NB4 (cell line): Measurements from ENCODE around the gene SLBP.

Experiments
- POLR2A ChIP-seq: IDR thresholded peaks from 2 replicates; pipeline ENCODE4 v1.6.1; 2011; ENCODE audit warnings: mild to moderate bottlenecking; ENCODE audit not compliant: insufficient read length; ENCODE audit errors: extremely low read depth
- TF ChIP-seq, protein P1 (sequence below): IDR thresholded peaks from one replicate; pipeline ENCODE4 v1.5.1; 2012; ENCODE audit warnings: low read depth, low read length

GRCh38 chr4:1656132-1656531 is 56.0 kb downstream of the SLBP start:
- TF ChIP-seq, protein P1, sequence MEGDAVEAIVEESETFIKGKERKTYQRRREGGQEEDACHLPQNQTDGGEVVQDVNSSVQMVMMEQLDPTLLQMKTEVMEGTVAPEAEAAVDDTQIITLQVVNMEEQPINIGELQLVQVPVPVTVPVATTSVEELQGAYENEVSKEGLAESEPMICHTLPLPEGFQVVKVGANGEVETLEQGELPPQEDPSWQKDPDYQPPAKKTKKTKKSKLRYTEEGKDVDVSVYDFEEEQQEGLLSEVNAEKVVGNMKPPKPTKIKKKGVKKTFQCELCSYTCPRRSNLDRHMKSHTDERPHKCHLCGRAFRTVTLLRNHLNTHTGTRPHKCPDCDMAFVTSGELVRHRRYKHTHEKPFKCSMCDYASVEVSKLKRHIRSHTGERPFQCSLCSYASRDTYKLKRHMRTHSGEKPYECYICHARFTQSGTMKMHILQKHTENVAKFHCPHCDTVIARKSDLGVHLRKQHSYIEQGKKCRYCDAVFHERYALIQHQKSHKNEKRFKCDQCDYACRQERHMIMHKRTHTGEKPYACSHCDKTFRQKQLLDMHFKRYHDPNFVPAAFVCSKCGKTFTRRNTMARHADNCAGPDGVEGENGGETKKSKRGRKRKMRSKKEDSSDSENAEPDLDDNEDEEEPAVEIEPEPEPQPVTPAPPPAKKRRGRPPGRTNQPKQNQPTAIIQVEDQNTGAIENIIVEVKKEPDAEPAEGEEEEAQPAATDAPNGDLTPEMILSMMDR: no peak
- TF ChIP-seq POLR2A: no peak
